IMR-90 (cell line): ENCODE results near the gene RTEL1. TPM values are rescaled to one million over a fixed set of nuclear protein-coding genes. Genes with fewer than 3 reads are reported as not detected.

ENCODE experiments used
- ATAC-seq: fragments of 200-7000 bp; cut with Tn5 transposase; 2 replicates; pipeline ENCODE4 v1.9.1; 2020; ENCODE audit warnings: low read depth, mild to moderate bottlenecking, moderate library complexity
- BruUV-seq: library from RNA; stranded (reverse); fragments of 400-500 nt; replicated peaks from 2 replicates; lab custom pipeline; 2021; lab: Mats Ljungman, UMichigan
- CTCF ChIA-PET: fragments of 300-600 bp; formaldehyde crosslinking; extraction: SDS; loops from one replicate; lab custom pipeline; 2021; ENCODE audit warnings: antibody characterized with exemption; lab: Yijun Ruan, JAX
- POLR2A ChIA-PET: fragments of 300-600 bp; sonication (Branson Sonifier 250); formaldehyde crosslinking; loops from one replicate; lab custom pipeline; 2022; ENCODE audit warnings: antibody characterized with exemption; ENCODE audit not compliant: unreplicated experiment; lab: Charles Lee
- DNase-seq: peaks from one replicate; pipeline ENCODE4 v3.0.0; 2013
- H2AFZ ChIP-seq: replicated peaks from 2 replicates; pipeline ENCODE3; 2013; ENCODE audit warnings: low read length, mild to moderate bottlenecking; ENCODE audit not compliant: poor library complexity
- H2AK5ac ChIP-seq: 2 replicates; pipeline ENCODE4 v1.6.1; 2013; ENCODE audit warnings: low read depth, low read length, inconsistent platforms
- H2AK9ac ChIP-seq: replicated peaks from 2 replicates; pipeline ENCODE3; 2013; ENCODE audit warnings: mild to moderate bottlenecking, low read depth, low read length, moderate library complexity; ENCODE audit not compliant: poor library complexity
- H2BK120ac ChIP-seq: 2 replicates; pipeline ENCODE4 v1.6.1; 2013; ENCODE audit warnings: low read depth, low read length, inconsistent platforms
- H2BK15ac ChIP-seq: 3 replicates; pipeline ENCODE4 v1.6.1; 2013; ENCODE audit warnings: low read depth, low read length, inconsistent platforms
- H2BK20ac ChIP-seq: 2 replicates; pipeline ENCODE4 v1.6.1; 2013; ENCODE audit warnings: low read depth, mild to moderate bottlenecking, inconsistent platforms, low read length, moderate library complexity
- H2BK5ac ChIP-seq: 2 replicates; pipeline ENCODE4 v1.6.1; 2013; ENCODE audit warnings: mild to moderate bottlenecking, low read depth, low read length, inconsistent platforms; ENCODE audit not compliant: poor library complexity, severe bottlenecking
- H3K14ac ChIP-seq: replicated peaks from 2 replicates; pipeline ENCODE4 v1.6.1; 2013; ENCODE audit warnings: low read depth, low read length, inconsistent platforms
- H3K18ac ChIP-seq: 2 replicates; pipeline ENCODE4 v1.6.1; 2013; ENCODE audit warnings: low read depth, low read length, control low read depth
- H3K23ac ChIP-seq: 2 replicates; pipeline ENCODE4 v1.6.1; 2013; ENCODE audit warnings: low read depth, low read length, inconsistent platforms
- H3K27ac ChIP-seq: 2 replicates; pipeline ENCODE4 v1.5.1; 2013; ENCODE audit warnings: mild to moderate bottlenecking, control low read depth, low read length; ENCODE audit not compliant: insufficient read depth
- H3K27me3 ChIP-seq: 2 replicates; pipeline ENCODE4 v1.6.1; 2013; ENCODE audit warnings: low read length; ENCODE audit not compliant: control insufficient read depth, insufficient read depth
- H3K36me3 ChIP-seq: 2 replicates; pipeline ENCODE4 v1.6.1; 2013; ENCODE audit warnings: low read length, mixed read lengths; ENCODE audit not compliant: control insufficient read depth, insufficient read depth
- H3K4ac ChIP-seq: 2 replicates; pipeline ENCODE4 v1.6.1; 2013; ENCODE audit warnings: low read depth, low read length, inconsistent platforms
- H3K4me1 ChIP-seq: 2 replicates; pipeline ENCODE4 v1.6.1; 2013; ENCODE audit warnings: low read length, mixed read lengths; ENCODE audit not compliant: control insufficient read depth, insufficient read depth
- H3K4me2 ChIP-seq: 2 replicates; pipeline ENCODE4 v1.6.1; 2013; ENCODE audit warnings: low read depth, mild to moderate bottlenecking, control low read depth, low read length, moderate library complexity
- H3K4me3 ChIP-seq: 2 replicates; pipeline ENCODE4 v1.5.1; 2013; ENCODE audit warnings: low read depth, mild to moderate bottlenecking, control low read depth, low read length, moderate library complexity; ENCODE audit not compliant: insufficient read depth
- H3K56ac ChIP-seq: 2 replicates; pipeline ENCODE4 v1.6.1; 2013; ENCODE audit warnings: low read length, inconsistent platforms; ENCODE audit not compliant: insufficient read depth; ENCODE audit errors: extremely low read depth
- H3K79me1 ChIP-seq, 2 experiments: 2 replicates each; pipeline ENCODE4 v1.6.1; 2013; ENCODE audit warnings: low read length in 2 of 2, inconsistent platforms in 1 of 2, low read depth in 1 of 2
- H3K9ac ChIP-seq: 2 replicates; pipeline ENCODE4 v1.6.1; 2013; ENCODE audit warnings: low read depth, low read length, control low read depth
- H3K9me1 ChIP-seq: 2 replicates; pipeline ENCODE4 v1.6.1; 2013; ENCODE audit warnings: low read length, inconsistent platforms; ENCODE audit not compliant: insufficient read depth
- H3K9me3 ChIP-seq: 2 replicates; pipeline ENCODE4 v1.6.1; 2013; ENCODE audit warnings: low read length; ENCODE audit not compliant: control insufficient read depth, insufficient read depth
- H4K20me1 ChIP-seq: 2 replicates; pipeline ENCODE4 v1.6.1; 2013; ENCODE audit warnings: low read length, inconsistent platforms; ENCODE audit not compliant: insufficient read depth
- H4K5ac ChIP-seq: 2 replicates; pipeline ENCODE4 v1.6.1; 2013; ENCODE audit warnings: mild to moderate bottlenecking, low read depth, low read length, control low read depth
- H4K8ac ChIP-seq, 2 experiments: 2 replicates each; pipeline ENCODE4 v1.6.1; 2013; ENCODE audit warnings: low read depth in 2 of 2, low read length in 2 of 2, control low read depth in 1 of 2, inconsistent platforms in 1 of 2
- H4K91ac ChIP-seq: 2 replicates; pipeline ENCODE4 v1.6.1; 2013; ENCODE audit warnings: low read depth, low read length, inconsistent platforms; ENCODE audit not compliant: insufficient read depth
- BHLHE40 ChIP-seq: fragments of 150-350 bp; IDR thresholded peaks from 2 replicates; pipeline ENCODE4 v1.6.1; 2016; ENCODE audit warnings: mild to moderate bottlenecking, low read depth, low read length
- CHD1 ChIP-seq: IDR thresholded peaks from 2 replicates; pipeline ENCODE4 v1.6.1; 2012; ENCODE audit warnings: low read depth, low read length, improper control_type of control experiment
- FOS ChIP-seq: fragments of 150-350 bp; IDR thresholded peaks from 2 replicates; pipeline ENCODE4 v1.6.1; 2016; ENCODE audit warnings: low read depth, low read length
- MAFK ChIP-seq: IDR thresholded peaks from 2 replicates; pipeline ENCODE4 v1.6.1; 2012; ENCODE audit warnings: low read depth, low read length, improper control_type of control experiment
- MAZ ChIP-seq: IDR thresholded peaks from 2 replicates; pipeline ENCODE4 v1.6.1; 2012; ENCODE audit warnings: low read depth, mild to moderate bottlenecking, low read length, improper control_type of control experiment, moderate library complexity, borderline replicate concordance
- NFE2L2 ChIP-seq: fragments of 150-350 bp; IDR thresholded peaks from 2 replicates; pipeline ENCODE4 v1.6.1; 2016; ENCODE audit warnings: low read depth, mild to moderate bottlenecking, low read length
- POLR2A ChIP-seq: IDR thresholded peaks from 2 replicates; pipeline ENCODE4 v1.6.1; 2012; ENCODE audit warnings: mild to moderate bottlenecking, low read depth, low read length
- RAD21 ChIP-seq: IDR thresholded peaks from 2 replicates; pipeline ENCODE4 v1.6.1; 2012; ENCODE audit warnings: low read length, improper control_type of control experiment
- RCOR1 ChIP-seq: IDR thresholded peaks from 2 replicates; pipeline ENCODE4 v1.6.1; 2012; ENCODE audit warnings: mild to moderate bottlenecking, low read length, improper control_type of control experiment; ENCODE audit not compliant: insufficient replicate concordance
- RFX5 ChIP-seq: IDR thresholded peaks from 2 replicates; pipeline ENCODE4 v1.8.0; 2012; ENCODE audit warnings: low read depth, mild to moderate bottlenecking, low read length, moderate library complexity
- SMC3 ChIP-seq: fragments of 150-350 bp; IDR thresholded peaks from 2 replicates; pipeline ENCODE4 v1.6.1; 2016; ENCODE audit warnings: low read depth, mild to moderate bottlenecking, antibody characterized with exemption, low read length, moderate library complexity
- WGBS, 2 experiments: methylation state at CpG; one replicate each; pipeline versions ENCODE4 v1.1.5 to v1.1.7; 2013; ENCODE audit warnings: missing lambda C conversion rate in 2 of 2; ENCODE audit not compliant: insufficient read length in 1 of 2; ENCODE audit errors: extremely low coverage in 2 of 2; 5-methylcytosine and 5-hydroxymethylcytosine counted together
- dilution Hi-C: fragments of 300-500 bp; cut with HindIII; formaldehyde crosslinking; loops from one replicate; pipeline ENCODE4 v1.14.3; 2018; ENCODE audit warnings: low sequenced_read_pairs; ENCODE audit not compliant: unreplicated experiment
- in situ Hi-C: fragments of 300-500 bp; cut with MboI; formaldehyde crosslinking; loops from 3 replicates; pipeline ENCODE4 v1.14.3; 2019; ENCODE audit warnings: low sequenced_read_pairs, inconsistent platforms, mixed read lengths
- intact Hi-C: fragments of 100-400 bp; cut with micrococcal nuclease; formaldehyde crosslinking; loops from 2 replicates; pipeline ENCODE4 v1.10.0; 2022
- polyA plus RNA-seq, 3 experiments: library from polyadenylated mRNA; depleted of rRNA; stranded (reverse); fragments of >200 nt; gene quantifications; 2 replicates each; pipeline ENCODE4 v1.2.3, GENCODE V29; 2012; ENCODE audit warnings: low replicate concordance in 1 of 3
- total RNA-seq: library from RNA; depleted of rRNA; stranded (reverse); fragments of >200 nt; gene quantifications from 2 replicates; pipeline ENCODE4 v1.2.3, GENCODE V29; 2012
- TF ChIP-seq, protein P1 (sequence below): fragments of 150-350 bp; IDR thresholded peaks from 2 replicates; pipeline ENCODE4 v1.6.1; 2017; ENCODE audit warnings: mild to moderate bottlenecking, antibody characterized with exemption, low read length, low read depth
- TF ChIP-seq, protein P2 (sequence below): fragments of 150-350 bp; IDR thresholded peaks from 2 replicates; pipeline ENCODE4 v1.6.1; 2016; ENCODE audit warnings: low read depth, mild to moderate bottlenecking, low read length, moderate library complexity, borderline replicate concordance
- TF ChIP-seq, protein P3 (sequence below): conservative IDR thresholded peaks from 2 replicates; pipeline ENCODE4 v1.5.1; 2012; ENCODE audit warnings: mild to moderate bottlenecking, low read depth, low read length, improper control_type of control experiment

The RTEL1 gene
- total and polyA plus RNA-seq, 2 of the 4 experiments (the other 2 are of a cell fraction) = 14.7 to 18.8 TPM

DNA sequence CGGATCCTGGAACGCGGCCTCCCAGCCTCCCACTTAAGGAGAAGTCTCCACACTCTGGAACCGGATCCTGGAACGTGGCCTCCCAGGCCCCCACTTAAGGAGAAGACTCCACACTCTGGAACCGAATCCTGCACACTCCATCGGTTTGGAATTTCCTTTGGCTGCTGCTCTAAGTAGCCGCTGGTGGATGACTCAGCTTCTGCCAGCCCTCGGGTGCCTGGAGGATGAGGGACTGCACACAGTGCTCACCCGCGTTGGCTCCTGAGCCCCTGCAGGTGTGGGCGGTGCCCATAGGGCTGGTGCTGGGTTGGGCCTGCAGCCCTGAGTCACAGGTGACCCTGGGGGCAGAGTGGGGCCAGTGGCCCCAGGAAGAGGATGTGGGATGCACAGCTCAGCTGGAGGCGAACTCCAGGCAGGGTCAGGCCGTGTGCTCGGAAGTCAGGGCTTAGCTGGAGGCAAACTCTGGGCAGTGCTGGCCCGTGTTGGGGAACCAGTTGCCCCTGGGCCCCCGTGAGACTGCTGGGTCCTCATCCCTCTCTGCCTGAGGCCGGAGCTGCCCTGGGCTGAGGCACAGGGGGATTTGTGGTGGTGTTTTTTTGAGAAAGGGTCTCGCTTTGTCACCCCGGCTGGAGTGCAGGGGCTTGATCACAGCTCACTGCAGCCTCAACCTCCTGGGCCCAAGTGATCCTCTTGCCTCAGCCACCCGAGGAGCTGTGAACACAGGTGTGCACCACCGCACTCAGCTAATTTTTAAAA lies 24.4 kb downstream of the RTEL1 start:
- POLR2A ChIA-PET = interaction anchor here (1.6 kb wide), 1 partner anchor 16 kb away, joined by 3 read pairs; no protein-coding TSS in a partner anchor
- TF ChIP-seq RCOR1 = no peak
- TF ChIP-seq MAZ = peak; percentile 87
- peak; percentile 84 for TF ChIP-seq FOS
- TF ChIP-seq POLR2A = no peak
- TF ChIP-seq, protein P1, sequence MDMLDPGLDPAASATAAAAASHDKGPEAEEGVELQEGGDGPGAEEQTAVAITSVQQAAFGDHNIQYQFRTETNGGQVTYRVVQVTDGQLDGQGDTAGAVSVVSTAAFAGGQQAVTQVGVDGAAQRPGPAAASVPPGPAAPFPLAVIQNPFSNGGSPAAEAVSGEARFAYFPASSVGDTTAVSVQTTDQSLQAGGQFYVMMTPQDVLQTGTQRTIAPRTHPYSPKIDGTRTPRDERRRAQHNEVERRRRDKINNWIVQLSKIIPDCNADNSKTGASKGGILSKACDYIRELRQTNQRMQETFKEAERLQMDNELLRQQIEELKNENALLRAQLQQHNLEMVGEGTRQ = no peak
- TF ChIP-seq CHD1 = no peak
- TF ChIP-seq SMC3 = no peak
- no peak for TF ChIP-seq MAFK
- peak; percentile 86 for TF ChIP-seq NFE2L2
- TF ChIP-seq, protein P2, sequence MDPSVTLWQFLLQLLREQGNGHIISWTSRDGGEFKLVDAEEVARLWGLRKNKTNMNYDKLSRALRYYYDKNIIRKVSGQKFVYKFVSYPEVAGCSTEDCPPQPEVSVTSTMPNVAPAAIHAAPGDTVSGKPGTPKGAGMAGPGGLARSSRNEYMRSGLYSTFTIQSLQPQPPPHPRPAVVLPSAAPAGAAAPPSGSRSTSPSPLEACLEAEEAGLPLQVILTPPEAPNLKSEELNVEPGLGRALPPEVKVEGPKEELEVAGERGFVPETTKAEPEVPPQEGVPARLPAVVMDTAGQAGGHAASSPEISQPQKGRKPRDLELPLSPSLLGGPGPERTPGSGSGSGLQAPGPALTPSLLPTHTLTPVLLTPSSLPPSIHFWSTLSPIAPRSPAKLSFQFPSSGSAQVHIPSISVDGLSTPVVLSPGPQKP = no peak
- TF ChIP-seq, protein P3, sequence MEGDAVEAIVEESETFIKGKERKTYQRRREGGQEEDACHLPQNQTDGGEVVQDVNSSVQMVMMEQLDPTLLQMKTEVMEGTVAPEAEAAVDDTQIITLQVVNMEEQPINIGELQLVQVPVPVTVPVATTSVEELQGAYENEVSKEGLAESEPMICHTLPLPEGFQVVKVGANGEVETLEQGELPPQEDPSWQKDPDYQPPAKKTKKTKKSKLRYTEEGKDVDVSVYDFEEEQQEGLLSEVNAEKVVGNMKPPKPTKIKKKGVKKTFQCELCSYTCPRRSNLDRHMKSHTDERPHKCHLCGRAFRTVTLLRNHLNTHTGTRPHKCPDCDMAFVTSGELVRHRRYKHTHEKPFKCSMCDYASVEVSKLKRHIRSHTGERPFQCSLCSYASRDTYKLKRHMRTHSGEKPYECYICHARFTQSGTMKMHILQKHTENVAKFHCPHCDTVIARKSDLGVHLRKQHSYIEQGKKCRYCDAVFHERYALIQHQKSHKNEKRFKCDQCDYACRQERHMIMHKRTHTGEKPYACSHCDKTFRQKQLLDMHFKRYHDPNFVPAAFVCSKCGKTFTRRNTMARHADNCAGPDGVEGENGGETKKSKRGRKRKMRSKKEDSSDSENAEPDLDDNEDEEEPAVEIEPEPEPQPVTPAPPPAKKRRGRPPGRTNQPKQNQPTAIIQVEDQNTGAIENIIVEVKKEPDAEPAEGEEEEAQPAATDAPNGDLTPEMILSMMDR = no peak
- TF ChIP-seq RFX5 = no peak
- peak; percentile 28 for TF ChIP-seq RAD21
- TF ChIP-seq BHLHE40 = peak; percentile 71

More for the DNA sequence above, 24.4 kb downstream of the RTEL1 start:
- peak overlapping the region; percentile 94 for H2AK9ac ChIP-seq
- H3K4me3 ChIP-seq = no peak overlapping the region
- peak overlapping the region; percentile 99 for H2BK120ac ChIP-seq
- peak overlapping the region; percentile 49; the same call in 1 of the 2 replicates for H3K4me2 ChIP-seq
- H2BK20ac ChIP-seq = peak overlapping the region; percentile 92
- peaks cover 31% of the 10 kb centered on the region for H3K4me1 ChIP-seq
- BruUV-seq = no TSS peak
- H3K23ac ChIP-seq = peak overlapping the region; percentile 94; the same call in 1 of the 2 replicates
- in situ Hi-C loops (no loop called here), intact Hi-C loops (loop anchor here (2.0 kb wide), 1 partner anchor 144 kb away; no protein-coding TSS in a partner anchor), dilution Hi-C loops (no loop called here)
- WGBS, 2 experiments = 0% methylated on average over 3 of the region's 22 CpGs; no CpG with 5 or more reads in 1 of the 2 experiments
- H3K79me1 ChIP-seq = peaks cover 10 to 44% of the 10 kb centered on the region in 2 experiments; a peak in 3 of 4 replicates
- H2AFZ ChIP-seq = peak overlapping the region; percentile 18
- H3K36me3 ChIP-seq = peaks cover 22% of the 10 kb centered on the region
- peak overlapping the region; percentile 92 for H3K27ac ChIP-seq
- peak overlapping the region; percentile 73 for H3K56ac ChIP-seq
- peak overlapping the region; percentile 99 for H4K91ac ChIP-seq
- peak overlapping the region; percentile 71 for H3K18ac ChIP-seq
- H4K20me1 ChIP-seq = no peaks in the 10 kb centered on the region
- ATAC-seq = peak; percentile 91
- CTCF ChIA-PET = interaction anchor here (0.6 kb wide), 1 partner anchor 1183 kb away, joined by 3 read pairs; no protein-coding TSS in a partner anchor
- H4K8ac ChIP-seq = peak overlapping the region; percentile 99 to 100
- peak overlapping the region; percentile 65 for H3K14ac ChIP-seq
- peak overlapping the region; percentile 98 for H2AK5ac ChIP-seq
- H3K9me3 ChIP-seq = no peaks in the 10 kb centered on the region
- 0 out of 2 replicates have a peak overlapping the region, but pooled peaks have one; percentile 11 for H3K9ac ChIP-seq
- H3K27me3 ChIP-seq = no peaks in the 10 kb centered on the region
- H3K9me1 ChIP-seq = peaks cover 27% of the 10 kb centered on the region
- H2BK5ac ChIP-seq = peak overlapping the region; percentile 99
- peak; percentile 98 for DNase-seq
- peak overlapping the region; percentile 85 for H4K5ac ChIP-seq
- H2BK15ac ChIP-seq = peak overlapping the region; percentile 100
- H3K4ac ChIP-seq = peak overlapping the region; percentile 100
